ENCODE data around the gene HTR7. TPM values are rescaled to one million over a fixed set of nuclear protein-coding genes. Genes with fewer than 3 reads are reported as not detected.

HTR7 gene
- total RNA-seq, 1 donor from 2014 or later: 0.32 TPM

DNA sequence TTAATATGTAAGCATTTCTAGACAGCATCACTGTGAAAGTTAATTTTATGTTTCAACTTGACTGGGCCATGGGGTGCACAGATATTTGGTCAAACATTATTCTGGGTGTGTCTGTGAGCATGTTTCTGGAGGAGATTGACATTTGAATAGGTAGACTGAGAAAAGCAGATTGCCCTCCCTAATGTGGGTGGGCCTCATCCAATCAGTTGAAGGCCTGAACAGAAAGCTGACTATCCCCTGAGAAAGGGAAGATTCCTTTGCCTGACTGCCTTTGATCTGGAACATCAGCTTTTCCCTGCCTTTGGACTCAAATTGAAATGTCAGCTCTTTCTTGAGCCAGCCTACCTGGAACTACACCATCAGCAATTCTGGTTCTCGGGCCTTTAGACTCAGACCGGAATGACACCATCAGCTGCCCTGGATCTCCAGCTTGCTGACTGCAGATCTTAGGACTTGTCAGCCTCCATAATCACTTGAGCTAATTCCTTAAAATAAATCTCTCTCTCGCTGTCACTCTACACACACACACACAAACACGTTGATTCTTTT lies 8.3 kb upstream of the HTR7 start:
- intact Hi-C loops (cut with DNase I): no loop called here
- DNase-seq: no peak
- H3K4me3 ChIP-seq: no peak overlapping the region

DNA sequence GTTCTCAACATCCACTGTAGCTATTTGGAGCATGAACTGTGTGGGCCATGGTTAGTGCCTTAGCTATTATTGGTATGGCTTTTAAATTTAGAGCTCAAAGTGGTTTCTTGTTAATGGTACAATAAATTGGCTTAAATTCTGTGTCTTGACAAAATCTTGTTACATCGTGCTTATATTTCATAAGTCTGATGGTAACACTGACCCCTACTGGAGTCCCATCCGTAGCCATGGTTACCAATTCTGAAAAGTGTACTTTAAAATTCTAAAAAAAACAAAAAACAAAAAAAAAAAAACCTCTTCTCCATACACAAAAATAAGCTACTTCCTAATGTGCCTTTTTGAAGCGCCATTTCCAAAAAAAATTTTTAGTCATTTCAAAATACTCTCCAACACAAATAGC lies 7.6 kb upstream of the HTR7 start:
- Histone ChIP-seq H3K36me3 (no peaks in the 10 kb centered on the region), H3K4me1 (no peaks in the 10 kb centered on the region), H3K4me3 (no peak overlapping the region), H3K27me3 (ENCODE audit: low read depth) (peaks cover 13% of the 10 kb centered on the region), H3K27ac (no peak overlapping the region), H3K9me3 (no peaks in the 10 kb centered on the region)
- intact Hi-C loops (cut with DNase I): no loop called here
- ATAC-seq (no peak), DNase-seq (no peak)
- TF ChIP-seq CTCF (IDR thresholded peaks at IDR 0.05): no peak

More for the DNA sequence above, 8.3 kb upstream of the HTR7 start:
- ATAC-seq: no peak
- TF ChIP-seq CTCF (IDR thresholded peaks at IDR 0.05): no peak
- no peaks in the 10 kb centered on the region for H3K36me3 ChIP-seq
- no peak overlapping the region for H3K27ac ChIP-seq
- peaks cover 13% of the 10 kb centered on the region for H3K27me3 ChIP-seq (ENCODE audit: low read depth)
- H3K4me1 ChIP-seq: peaks cover 4% of the 10 kb centered on the region
- no peaks in the 10 kb centered on the region for H3K9me3 ChIP-seq

DNA sequence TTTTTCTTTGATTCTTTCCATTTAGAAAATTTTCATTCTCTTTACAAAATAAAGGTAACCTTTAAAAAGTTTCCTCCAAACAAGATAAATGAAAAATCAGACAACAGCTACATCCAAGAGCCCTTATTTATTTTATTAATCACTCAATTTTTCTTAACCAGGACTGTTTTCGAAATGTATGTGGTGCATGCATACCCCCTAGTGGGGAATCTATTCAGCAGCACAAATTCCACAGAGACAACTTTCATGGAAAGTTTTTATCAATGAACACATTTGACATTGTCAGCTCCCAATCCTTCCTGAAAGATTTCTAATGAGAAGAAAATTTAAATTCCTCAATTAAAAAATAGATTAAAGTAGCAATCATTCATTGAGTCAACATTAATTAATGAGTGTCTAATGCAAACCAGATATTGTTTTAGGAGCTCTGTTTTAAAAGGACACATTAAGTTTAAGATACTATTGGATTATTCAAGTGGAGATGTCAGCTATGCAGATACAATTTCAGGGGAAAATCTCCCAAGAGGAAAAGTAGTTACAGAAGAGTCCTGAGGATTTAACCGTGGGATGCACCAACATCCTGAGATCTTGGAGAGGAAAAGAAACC lies 5.2 kb upstream of the HTR7 start:
- ATAC-seq (no peak), DNase-seq (no peak)
- H3K4me3 ChIP-seq: no peak overlapping the region
- peaks cover 13% of the 10 kb centered on the region for H3K27me3 ChIP-seq (ENCODE audit: low read depth)
- intact Hi-C loops (cut with DNase I): no loop called here
- TF ChIP-seq CTCF (IDR thresholded peaks at IDR 0.05): peak; percentile 65
- H3K4me1 ChIP-seq: peaks cover 6% of the 10 kb centered on the region
- no peak overlapping the region for H3K27ac ChIP-seq
- H3K9me3 ChIP-seq: no peaks in the 10 kb centered on the region
- no peaks in the 10 kb centered on the region for H3K36me3 ChIP-seq

- Histone ChIP-seq H3K4me1 (peaks cover 14% of the 10 kb centered on the region), H3K4me3 (no peak overlapping the region), H3K27me3 (ENCODE audit: low read depth) (peaks cover 21% of the 10 kb centered on the region), H3K9me3 (no peaks in the 10 kb centered on the region), H3K36me3 (no peaks in the 10 kb centered on the region), H3K27ac (no peak overlapping the region)
- intact Hi-C loops (cut with DNase I): no loop called here
- no peak for TF ChIP-seq CTCF (IDR thresholded peaks at IDR 0.05)
- DNase-seq: no peak
- ATAC-seq: no peak
Measured at GRCh38 chr10:90860790-90861189, 3.0 kb upstream of the HTR7 start.

- no peak for DNase-seq
- Histone ChIP-seq H3K4me3 (no peak overlapping the region), H3K27ac (no peak overlapping the region)
Measured at GRCh38 chr10:90859321-90859751, 1.5 kb upstream of the HTR7 start.

More at GRCh38 chr10:90859321-90859751, 1.5 kb upstream of the HTR7 start:
- TF ChIP-seq CTCF (IDR thresholded peaks at IDR 0.05): no peak
- H3K9me3 ChIP-seq: no peaks in the 10 kb centered on the region
- intact Hi-C loops (cut with DNase I): no loop called here
- no peaks in the 10 kb centered on the region for H3K36me3 ChIP-seq
- no peak for ATAC-seq
- H3K27me3 ChIP-seq (ENCODE audit: low read depth): peaks cover 35% of the 10 kb centered on the region
- peaks cover 14% of the 10 kb centered on the region for H3K4me1 ChIP-seq
